Measurements from ENCODE around the gene FOXM1. TPM values are rescaled to one million over a fixed set of nuclear protein-coding genes. Genes with fewer than 3 reads are reported as not detected.

FOXM1 gene
- total and polyA plus RNA-seq, 12 donors, result 0.79 to 8.6 (median 2.3) TPM

- no peak for DNase-seq
- Histone ChIP-seq H3K27ac (peak overlapping the region in 2 of 5 donors; percentile 17 to 57), H3K4me1 (replicated peaks in 1 of 2) (peaks cover 7 to 11% of the 10 kb centered on the region in 2 donors), H3K36me3 (replicated peaks in 1 of 2) (peaks cover 0 to 15% of the 10 kb centered on the region in 2 donors), H3K9me3 (replicated peaks in 1 of 3) (no peaks in the 10 kb centered on the region), H3K4me3 (no peak overlapping the region), H3K27me3 (no peaks in the 10 kb centered on the region)
- intact Hi-C loops (cut with DNase I), result no loop called here
- no peak for TF ChIP-seq POLR2A (IDR thresholded peaks at IDR 0.05)
- TF ChIP-seq, protein P1, sequence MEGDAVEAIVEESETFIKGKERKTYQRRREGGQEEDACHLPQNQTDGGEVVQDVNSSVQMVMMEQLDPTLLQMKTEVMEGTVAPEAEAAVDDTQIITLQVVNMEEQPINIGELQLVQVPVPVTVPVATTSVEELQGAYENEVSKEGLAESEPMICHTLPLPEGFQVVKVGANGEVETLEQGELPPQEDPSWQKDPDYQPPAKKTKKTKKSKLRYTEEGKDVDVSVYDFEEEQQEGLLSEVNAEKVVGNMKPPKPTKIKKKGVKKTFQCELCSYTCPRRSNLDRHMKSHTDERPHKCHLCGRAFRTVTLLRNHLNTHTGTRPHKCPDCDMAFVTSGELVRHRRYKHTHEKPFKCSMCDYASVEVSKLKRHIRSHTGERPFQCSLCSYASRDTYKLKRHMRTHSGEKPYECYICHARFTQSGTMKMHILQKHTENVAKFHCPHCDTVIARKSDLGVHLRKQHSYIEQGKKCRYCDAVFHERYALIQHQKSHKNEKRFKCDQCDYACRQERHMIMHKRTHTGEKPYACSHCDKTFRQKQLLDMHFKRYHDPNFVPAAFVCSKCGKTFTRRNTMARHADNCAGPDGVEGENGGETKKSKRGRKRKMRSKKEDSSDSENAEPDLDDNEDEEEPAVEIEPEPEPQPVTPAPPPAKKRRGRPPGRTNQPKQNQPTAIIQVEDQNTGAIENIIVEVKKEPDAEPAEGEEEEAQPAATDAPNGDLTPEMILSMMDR (IDR thresholded peaks at IDR 0.05), result no peak
- WGBS, 4 donors, result 55 to 64% (median 60%) methylated on average over 5 of the region's 5 CpGs
Observed at GRCh38 chr12:2833327-2833726, 43.6 kb downstream of the FOXM1 start.

DNA sequence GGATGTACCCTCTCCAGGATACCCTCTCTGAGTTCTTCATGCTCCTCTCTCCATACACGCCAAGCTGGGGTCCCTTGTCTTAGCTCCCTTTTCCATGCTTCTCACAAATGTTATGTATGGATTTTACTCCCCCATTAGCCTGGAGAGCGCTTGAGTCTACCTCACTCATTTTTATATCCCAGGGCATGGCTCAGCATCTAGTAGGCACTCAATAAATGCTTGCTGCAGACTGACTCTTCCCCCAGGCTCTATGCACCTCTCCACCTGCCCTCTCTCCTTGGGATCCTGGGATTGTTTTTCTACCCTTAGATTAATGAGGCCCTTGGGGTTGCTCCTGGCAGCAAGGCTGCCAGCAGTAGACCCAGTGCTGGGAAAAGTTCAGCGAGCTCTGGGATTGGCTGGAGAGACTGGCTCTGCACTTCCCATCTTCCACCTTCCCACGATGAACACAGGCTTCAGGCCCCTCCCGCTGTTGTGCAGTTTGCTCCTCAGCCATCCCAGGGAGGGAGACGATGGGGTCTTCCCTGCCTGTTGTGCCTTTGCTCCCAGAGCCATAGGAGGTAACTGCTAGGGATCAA lies 44.3 kb downstream of the FOXM1 start:
- Histone ChIP-seq H3K36me3 (replicated peaks in 1 of 2) (peaks cover 0 to 22% of the 10 kb centered on the region in 2 donors), H3K9me3 (replicated peaks in 1 of 3) (no peaks in the 10 kb centered on the region), H3K27me3 (no peaks in the 10 kb centered on the region), H3K4me3 (no peak overlapping the region), H3K27ac (peak overlapping the region in 1 of 5 donors; percentile 57), H3K4me1 (replicated peaks in 1 of 2) (peaks cover 7 to 11% of the 10 kb centered on the region in 2 donors)
- intact Hi-C loops (cut with DNase I), result no loop called here
- 63 to 78% (median 66%) methylated on average over 5 to 6 of the region's 6 CpGs for WGBS, 4 donors
- TF ChIP-seq, protein P1 (IDR thresholded peaks at IDR 0.05), result no peak
- TF ChIP-seq POLR2A (IDR thresholded peaks at IDR 0.05), result no peak
- DNase-seq, result no peak

DNA sequence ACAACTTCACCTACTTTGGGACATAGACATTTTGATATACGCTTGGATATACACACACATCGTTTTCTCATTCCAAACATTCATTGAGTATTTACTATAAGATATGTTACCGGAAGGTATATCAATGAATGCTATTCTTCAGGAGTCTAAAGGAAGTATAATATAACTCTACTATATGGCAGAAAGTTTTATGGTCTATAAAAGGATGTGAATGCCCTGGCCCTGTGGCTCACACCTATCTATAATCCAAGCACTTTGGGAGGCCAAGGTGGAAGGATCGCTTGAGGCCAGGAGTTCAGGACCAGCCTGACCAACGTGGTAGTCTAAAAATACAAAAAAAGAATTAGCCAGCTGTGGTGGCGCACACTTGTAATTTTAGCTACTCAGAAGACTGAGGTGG lies 47.7 kb downstream of the FOXM1 start:
- TF ChIP-seq POLR2A (IDR thresholded peaks at IDR 0.05), result no peak
- TF ChIP-seq, protein P1 (IDR thresholded peaks at IDR 0.05), result no peak
- Histone ChIP-seq H3K36me3 (replicated peaks in 1 of 2) (peaks cover 0 to 56% of the 10 kb centered on the region in 2 donors), H3K27ac (no peak overlapping the region), H3K4me3 (no peak overlapping the region), H3K27me3 (no peaks in the 10 kb centered on the region), H3K9me3 (replicated peaks in 1 of 3) (no peaks in the 10 kb centered on the region), H3K4me1 (replicated peaks in 1 of 2) (peaks cover 0 to under 1% of the 10 kb centered on the region in 2 donors)
- intact Hi-C loops (cut with DNase I), result no loop called here
- WGBS, 4 donors, result 93 to 95% (median 94%) methylated on average over 6 of the region's 6 CpGs
- DNase-seq, result no peak

GRCh38 chr12:2826721-2827515 lies 50.1 kb downstream of the FOXM1 start:
- H3K27ac ChIP-seq, result no peak overlapping the region
- intact Hi-C loops (cut with DNase I), result no loop called here
- TF ChIP-seq POLR2A (IDR thresholded peaks at IDR 0.05), result no peak
- H3K4me3 ChIP-seq, result no peak overlapping the region
- DNase-seq, result no peak
- no peaks in the 10 kb centered on the region for H3K27me3 ChIP-seq
- peaks cover 0 to 79% of the 10 kb centered on the region in 2 donors for H3K36me3 ChIP-seq (replicated peaks in 1 of 2)
- no peaks in the 10 kb centered on the region for H3K4me1 ChIP-seq (replicated peaks in 1 of 2)
- WGBS, 4 donors, result 87 to 90% (median 88%) methylated on average over 14 of the region's 14 CpGs
- no peaks in the 10 kb centered on the region for H3K9me3 ChIP-seq (replicated peaks in 1 of 3)
